GM10266 (cell line): ENCODE data around the gene EXT2.

ENCODE experiments used
- DNase-seq: peaks from one replicate; pipeline ENCODE4 v3.0.0; 2012; ENCODE audit errors: extremely low spot score
- CTCF ChIP-seq: IDR thresholded peaks from 2 replicates; pipeline ENCODE4 v1.5.1; 2012; ENCODE audit warnings: mild to moderate bottlenecking, low read depth; ENCODE audit not compliant: control insufficient read depth, insufficient read depth; ENCODE audit errors: missing control alignments

The EXT2 gene

GRCh38 chr11:44280257-44280656, 184.8 kb downstream of the EXT2 start:
- TF ChIP-seq CTCF: no peak
- no peak for DNase-seq

GRCh38 chr11:44281151-44281550, 185.7 kb downstream of the EXT2 start:
- TF ChIP-seq CTCF: no peak
- DNase-seq: no peak

- no peak for TF ChIP-seq CTCF
- no peak for DNase-seq
These were observed 187.1 kb downstream of the EXT2 start for GRCh38 chr11:44282620-44283019.

- TF ChIP-seq CTCF: no peak
- DNase-seq: no peak
These were observed 190.3 kb downstream of the EXT2 start for GRCh38 chr11:44285756-44286155.

- DNase-seq: peak; percentile 83
- TF ChIP-seq CTCF: peak; percentile 97
These were observed 190.9 kb downstream of the EXT2 start for GRCh38 chr11:44286268-44286880.

GRCh38 chr11:44286911-44287310, 191.4 kb downstream of the EXT2 start:
- TF ChIP-seq CTCF: no peak
- DNase-seq: no peak

- no peak for TF ChIP-seq CTCF
- no peak for DNase-seq
These were observed 192.7 kb downstream of the EXT2 start for GRCh38 chr11:44288133-44288526.
